D721Med (cell line): Measurements from ENCODE around the gene CPEB3.

Experiments used
- DNase-seq: peaks from one replicate; pipeline ENCODE4 v3.0.0; 2011; ENCODE audit warnings: low spot score; ENCODE audit not compliant: insufficient read length
- FAIRE-seq: peaks from 2 replicates; lab custom pipeline; 2011; peaks lifted over from hg19 to GRCh38; lab: Jason Lieb, UNC
- TF ChIP-seq, protein P1 (sequence below): IDR thresholded peaks from 2 replicates; pipeline ENCODE4 v1.5.1; 2012; ENCODE audit warnings: mild to moderate bottlenecking, control low read depth; ENCODE audit not compliant: insufficient read depth; ENCODE audit errors: missing control alignments

CPEB3 gene

GRCh38 chr10:92242380-92242779, 48.5 kb downstream of the CPEB3 start:
- TF ChIP-seq, protein P1, sequence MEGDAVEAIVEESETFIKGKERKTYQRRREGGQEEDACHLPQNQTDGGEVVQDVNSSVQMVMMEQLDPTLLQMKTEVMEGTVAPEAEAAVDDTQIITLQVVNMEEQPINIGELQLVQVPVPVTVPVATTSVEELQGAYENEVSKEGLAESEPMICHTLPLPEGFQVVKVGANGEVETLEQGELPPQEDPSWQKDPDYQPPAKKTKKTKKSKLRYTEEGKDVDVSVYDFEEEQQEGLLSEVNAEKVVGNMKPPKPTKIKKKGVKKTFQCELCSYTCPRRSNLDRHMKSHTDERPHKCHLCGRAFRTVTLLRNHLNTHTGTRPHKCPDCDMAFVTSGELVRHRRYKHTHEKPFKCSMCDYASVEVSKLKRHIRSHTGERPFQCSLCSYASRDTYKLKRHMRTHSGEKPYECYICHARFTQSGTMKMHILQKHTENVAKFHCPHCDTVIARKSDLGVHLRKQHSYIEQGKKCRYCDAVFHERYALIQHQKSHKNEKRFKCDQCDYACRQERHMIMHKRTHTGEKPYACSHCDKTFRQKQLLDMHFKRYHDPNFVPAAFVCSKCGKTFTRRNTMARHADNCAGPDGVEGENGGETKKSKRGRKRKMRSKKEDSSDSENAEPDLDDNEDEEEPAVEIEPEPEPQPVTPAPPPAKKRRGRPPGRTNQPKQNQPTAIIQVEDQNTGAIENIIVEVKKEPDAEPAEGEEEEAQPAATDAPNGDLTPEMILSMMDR: no peak
- FAIRE-seq (no peak), DNase-seq (no peak)

- FAIRE-seq (no peak), DNase-seq (no peak)
- TF ChIP-seq, protein P1: no peak
Observed at GRCh38 chr10:92241501-92241900, 49.4 kb downstream of the CPEB3 start.

GRCh38 chr10:92241158-92241500, 49.7 kb downstream of the CPEB3 start:
- TF ChIP-seq, protein P1: no peak
- FAIRE-seq: no peak
- DNase-seq: no peak

GRCh38 chr10:92240289-92241157, 50.4 kb downstream of the CPEB3 start:
- TF ChIP-seq, protein P1: no peak
- FAIRE-seq (peak; percentile 88), DNase-seq (peak; percentile 52)

DNA sequence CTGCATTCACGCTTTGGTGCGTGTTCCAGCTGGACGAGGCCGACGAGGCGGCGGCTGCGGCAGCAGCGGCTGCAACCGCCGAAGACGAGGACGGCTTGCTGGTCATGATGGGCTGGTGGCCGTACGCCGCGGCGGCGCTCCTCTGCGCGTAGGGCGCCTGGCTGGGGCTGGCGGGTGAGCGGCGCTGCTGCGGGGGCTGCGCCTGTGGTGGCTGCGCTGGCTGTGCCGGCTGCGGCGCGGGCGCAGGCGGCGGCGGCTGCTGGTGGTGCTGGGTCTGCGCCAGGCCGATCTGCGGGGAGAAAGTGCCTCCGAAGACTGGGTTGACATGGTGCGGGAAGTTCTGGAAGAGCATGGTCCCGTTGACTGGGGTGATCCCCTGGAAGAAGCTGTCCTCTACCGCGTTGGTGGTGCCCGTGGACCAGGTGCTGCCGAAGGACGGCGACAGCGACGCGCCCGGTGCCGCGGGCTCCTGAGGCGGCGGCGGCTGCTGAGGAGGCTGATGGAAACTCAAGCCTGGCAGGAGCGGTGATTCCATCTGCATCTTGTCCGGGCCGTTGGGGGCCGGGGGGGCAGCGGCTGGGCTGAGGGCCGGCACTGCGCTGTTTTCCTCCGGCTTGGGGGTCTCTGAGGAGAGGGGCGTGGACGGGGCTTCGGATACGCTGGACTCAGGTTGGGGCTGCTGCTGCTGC, 51.1 kb downstream of the CPEB3 start:
- DNase-seq (no peak), FAIRE-seq (no peak)
- TF ChIP-seq, protein P1: no peak

DNA sequence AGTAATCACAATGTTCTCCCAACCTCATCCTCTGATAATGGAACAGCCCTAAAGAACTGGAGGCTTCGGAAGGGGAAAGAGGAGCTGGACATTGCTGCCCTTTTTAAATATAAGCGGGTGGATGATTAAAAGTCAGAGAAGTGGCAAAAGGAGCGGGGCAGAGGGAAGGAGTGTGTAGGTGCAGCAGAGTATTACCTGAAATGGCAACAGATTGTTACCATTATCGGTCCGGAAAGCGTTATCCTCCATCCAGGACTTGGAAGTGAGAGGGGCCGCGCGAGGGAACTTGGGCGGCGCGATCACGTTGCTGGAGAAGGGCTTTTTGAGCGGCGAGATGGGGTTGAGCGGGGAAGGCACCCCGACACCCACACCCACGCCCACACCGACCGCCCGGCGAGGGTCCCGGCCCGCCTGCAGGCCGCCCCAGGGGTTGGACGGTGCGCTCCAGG, 51.7 kb downstream of the CPEB3 start:
- TF ChIP-seq, protein P1: no peak

More for the DNA sequence above, 51.7 kb downstream of the CPEB3 start:
- DNase-seq: no peak
- FAIRE-seq: no peak
